Medulla oblongata (tissue), 1 donor: ENCODE results near the gene BICD2.

Source experiments
- DNase-seq: peaks from one replicate; pipeline ENCODE4 v3.0.0-alpha.2; 2015; ENCODE audit errors: extremely low spot score

BICD2 gene

DNA sequence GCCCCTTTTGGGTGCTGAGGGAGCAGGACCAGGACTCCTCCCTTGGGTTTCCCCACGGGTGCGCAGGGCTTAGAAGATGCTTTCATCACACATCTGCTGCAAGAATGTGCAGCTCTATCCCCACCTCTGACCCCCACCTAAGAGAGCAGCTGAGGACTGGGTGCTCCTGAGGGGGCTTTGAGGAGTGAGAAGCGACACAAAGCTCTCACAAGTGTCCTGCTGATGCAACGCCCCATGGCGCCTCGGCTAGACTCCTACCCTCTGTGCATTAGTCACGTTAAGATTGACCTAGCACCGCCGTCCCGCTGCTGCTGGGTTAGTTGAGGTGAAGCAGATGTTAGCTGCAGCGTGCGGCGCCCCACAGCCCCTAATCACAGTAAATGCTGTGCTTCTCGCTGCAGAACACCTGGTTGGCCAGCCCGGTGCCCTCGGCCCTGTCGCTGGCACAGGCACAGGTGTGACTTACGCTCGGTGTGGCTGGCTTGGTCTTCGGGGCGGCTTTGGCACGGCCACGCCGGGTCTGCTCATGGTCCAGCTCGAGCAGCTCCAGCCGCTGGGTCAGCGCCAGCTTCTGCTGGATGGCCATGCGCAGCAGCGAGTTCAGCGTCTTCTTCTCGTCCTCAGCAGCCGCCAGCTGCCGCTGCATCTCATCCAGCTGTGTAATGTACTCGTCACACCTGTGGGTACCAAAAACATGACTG lies 49.7 kb downstream of the BICD2 start:
- no peak for DNase-seq

DNA sequence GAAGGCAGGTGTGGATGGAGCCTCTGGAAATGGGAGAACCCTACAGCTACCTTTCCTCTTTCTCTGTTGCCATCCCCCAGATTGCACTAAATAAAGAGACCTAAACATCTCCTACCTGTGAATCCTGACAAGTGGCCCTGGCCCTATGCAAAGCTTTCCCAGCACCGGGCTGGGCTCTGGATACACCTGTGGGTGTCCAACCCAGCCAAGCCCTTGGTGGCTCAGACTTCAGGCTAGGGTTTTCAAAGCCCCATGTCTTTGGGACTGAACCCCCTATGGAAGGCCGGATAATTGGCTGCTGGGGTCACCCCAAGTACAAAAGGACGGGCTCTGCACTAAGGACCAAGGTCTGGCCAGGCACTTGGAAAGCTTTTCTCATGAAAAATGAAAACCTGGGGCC lies 50.6 kb downstream of the BICD2 start:
- no peak for DNase-seq

GRCh38 chr9:92713528-92713927 lies 51.1 kb downstream of the BICD2 start:
- no peak for DNase-seq

GRCh38 chr9:92712767-92713166 lies 51.9 kb downstream of the BICD2 start:
- no peak for DNase-seq

DNA sequence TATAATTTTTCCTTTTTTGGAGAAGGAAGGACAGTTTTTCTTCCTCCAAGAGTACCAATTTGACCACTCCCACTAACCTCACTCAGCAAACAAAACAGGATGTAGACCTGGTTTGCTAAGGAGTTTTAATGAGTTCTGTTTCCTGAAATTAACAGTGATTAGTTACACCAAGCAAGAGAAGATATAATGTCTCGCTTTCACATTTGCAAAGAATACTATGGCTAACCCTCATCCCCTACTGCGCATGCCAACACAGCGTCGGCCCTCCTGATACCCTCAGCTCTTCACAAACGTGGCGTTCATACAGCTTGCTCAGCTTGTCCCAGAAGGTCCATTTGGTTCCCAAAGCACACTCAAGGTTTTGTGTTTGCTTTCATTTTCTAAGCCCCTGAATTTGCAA lies 52.8 kb downstream of the BICD2 start:
- DNase-seq = no peak

DNA sequence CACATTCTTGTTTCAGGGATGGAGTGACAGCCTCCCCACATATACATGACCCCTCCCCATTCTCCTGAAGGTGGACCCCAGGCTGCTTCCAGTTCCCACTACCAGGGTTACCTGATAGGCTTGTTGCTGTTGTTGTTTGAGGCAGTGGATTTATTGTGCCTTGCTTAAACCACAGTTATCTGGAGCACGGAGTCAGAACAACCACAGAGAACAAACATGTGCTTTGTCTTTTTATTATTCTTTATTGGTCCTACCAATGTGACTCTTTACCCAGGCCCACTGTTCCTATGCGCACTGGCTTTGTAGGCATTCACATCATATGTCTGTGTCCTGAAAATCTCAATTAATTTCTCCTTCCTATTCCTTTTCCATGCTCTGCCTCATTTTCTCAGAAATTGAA lies 53.5 kb downstream of the BICD2 start:
- DNase-seq = no peak

DNA sequence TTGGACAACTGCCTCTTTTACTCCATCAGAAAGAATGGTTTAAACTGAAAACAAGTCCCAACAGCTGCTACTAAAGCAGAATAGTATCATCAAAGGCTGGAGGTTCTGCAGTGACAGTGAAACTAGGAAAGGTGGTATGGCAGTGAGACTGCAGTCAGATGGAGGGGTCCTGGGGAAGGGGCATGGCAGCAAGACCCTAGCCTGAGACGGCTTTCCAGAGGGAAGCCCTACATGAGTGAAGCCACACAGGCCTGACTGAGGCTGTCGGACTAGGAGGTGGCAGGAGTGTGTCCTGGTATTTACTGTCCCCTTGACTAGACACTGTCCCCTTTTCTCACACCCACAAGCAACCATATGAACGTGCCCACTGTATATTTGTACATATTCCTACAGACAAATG lies 54.3 kb downstream of the BICD2 start:
- no peak for DNase-seq

- DNase-seq = no peak
Observed at GRCh38 chr9:92709954-92710353, 54.7 kb downstream of the BICD2 start.

DNA sequence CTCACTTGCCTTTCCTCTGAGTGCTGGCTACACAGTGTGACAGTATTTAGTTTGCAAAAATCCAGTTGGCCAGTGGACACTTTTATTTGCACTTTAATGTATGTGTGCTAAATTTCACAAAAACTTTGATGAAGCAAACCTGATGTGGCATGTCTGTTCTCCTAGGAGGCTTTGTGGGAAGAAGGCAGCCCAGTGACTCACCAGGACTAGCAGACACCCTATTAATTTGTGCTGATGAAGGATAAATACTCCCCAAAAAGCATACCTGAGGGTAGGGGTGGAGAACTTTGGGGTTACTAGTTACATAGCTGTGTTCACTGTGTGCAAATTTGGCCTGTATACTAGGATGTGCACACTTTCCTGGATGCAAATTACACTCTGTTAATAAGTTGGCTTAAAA lies 55.4 kb downstream of the BICD2 start:
- no peak for DNase-seq

GRCh38 chr9:92707530-92707929 lies 57.1 kb downstream of the BICD2 start:
- no peak for DNase-seq

- no peak for DNase-seq
Observed at GRCh38 chr9:92706218-92706940, 58.3 kb downstream of the BICD2 start.

GRCh38 chr9:92704528-92704927 lies 60.1 kb downstream of the BICD2 start:
- DNase-seq = no peak

DNA sequence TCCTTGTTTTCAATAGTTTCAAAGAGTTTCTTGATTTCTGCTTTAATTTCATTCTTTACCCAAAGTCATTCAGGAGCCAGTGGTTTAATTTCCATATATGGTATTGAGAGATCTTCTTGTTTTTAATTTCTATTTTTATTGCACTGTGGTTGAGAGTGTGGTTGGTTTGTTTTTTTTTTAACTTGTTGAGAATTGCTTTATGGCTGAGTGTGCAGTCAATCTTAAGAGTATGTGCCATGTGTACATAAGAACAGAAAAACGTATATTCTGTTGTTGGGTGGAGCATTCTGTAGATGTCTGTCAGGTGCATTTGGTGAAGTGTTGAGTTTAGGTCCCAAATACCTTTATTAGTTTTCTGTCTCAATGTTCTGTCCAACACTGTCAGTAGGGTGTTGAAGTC lies 68.0 kb downstream of the BICD2 start:
- no peak for DNase-seq

- no peak for DNase-seq
Observed at GRCh38 chr9:92686954-92687353, 77.7 kb downstream of the BICD2 start.

DNA sequence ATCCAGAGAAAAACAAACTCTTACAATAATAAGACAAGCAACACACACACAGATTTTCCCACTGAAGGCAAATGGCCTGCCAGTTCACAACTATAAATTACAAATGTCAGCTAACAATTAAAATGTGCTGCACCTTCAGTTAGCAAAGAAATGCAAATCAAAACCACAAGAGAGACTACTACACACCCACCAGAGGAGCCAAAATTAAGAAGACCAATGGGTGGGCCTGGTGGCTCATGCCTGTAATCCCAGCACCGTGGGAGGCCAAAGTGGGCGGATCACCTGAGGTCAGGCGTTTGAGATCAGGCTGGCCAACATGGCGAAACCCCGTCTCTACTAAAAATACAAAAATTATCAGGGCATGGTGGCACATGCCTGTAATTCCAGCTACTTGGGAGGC lies 79.6 kb downstream of the BICD2 start:
- no peak for DNase-seq

DNA sequence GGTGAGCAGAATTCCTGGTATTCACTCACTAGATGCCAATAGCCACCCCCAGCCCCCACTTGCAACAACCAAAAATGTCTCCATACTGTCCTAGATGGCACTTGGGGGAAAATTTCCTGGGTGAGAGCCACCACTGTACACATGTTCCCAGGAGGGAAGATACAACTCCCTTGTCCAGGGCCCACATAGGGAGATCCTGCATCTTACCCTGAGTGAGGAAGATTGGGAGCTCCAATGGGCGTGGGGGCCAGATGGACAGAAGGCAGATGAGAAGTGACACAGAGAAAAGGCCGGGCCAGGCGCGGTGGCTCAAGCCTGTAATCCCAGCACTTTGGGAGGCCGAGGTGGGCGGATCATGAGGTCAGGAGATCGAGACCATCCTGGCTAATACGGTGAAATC lies 82.4 kb downstream of the BICD2 start:
- DNase-seq = no peak

DNA sequence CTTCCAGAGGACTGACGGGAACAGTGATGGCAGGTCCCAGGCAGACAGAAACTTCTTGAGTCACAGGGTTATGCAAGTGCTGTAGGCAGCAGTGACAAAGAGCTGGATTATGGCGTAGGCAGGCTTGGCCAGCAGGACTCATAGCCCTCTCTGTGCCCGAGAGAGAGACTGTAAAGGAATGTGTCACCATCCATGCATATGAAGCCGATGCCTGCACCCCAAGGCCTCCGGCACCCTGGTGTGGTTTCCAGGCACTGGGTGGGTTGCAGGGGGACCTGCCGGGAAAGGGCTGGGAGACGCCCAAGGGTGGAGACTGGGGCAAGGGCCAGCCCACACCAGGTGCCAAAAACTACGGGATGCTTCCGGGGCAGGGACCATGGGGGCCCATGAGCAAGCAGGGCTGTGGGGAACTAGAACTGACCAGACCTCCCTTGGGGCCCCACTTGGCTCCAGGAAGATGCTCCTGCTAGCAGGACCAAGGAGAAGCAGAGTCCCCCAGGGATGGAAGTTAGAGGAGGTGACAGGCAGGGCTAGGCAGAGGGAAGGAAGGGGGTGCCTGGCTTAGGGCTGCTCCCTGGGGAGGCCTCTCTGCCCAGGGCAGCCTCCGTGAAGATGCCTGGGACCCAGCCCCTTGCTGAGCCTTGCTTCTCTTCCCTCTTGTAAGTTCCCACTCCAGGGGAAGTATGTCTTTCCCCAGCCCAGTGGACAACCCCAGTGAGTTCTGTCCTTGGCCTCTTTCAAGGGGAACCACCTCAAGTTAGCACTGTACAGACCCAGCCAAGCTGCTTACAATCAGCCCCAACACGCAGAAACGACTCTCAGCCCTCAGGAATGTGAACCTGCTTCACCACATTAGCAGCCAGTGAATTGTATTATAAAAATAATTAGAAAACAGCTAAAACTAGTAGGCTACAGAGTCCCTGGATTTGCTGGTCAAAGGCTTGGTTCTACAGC lies 84.2 kb downstream of the BICD2 start:
- no peak for DNase-seq

- no peak for DNase-seq
Observed at GRCh38 chr9:92679413-92680165, 85.0 kb downstream of the BICD2 start.

DNA sequence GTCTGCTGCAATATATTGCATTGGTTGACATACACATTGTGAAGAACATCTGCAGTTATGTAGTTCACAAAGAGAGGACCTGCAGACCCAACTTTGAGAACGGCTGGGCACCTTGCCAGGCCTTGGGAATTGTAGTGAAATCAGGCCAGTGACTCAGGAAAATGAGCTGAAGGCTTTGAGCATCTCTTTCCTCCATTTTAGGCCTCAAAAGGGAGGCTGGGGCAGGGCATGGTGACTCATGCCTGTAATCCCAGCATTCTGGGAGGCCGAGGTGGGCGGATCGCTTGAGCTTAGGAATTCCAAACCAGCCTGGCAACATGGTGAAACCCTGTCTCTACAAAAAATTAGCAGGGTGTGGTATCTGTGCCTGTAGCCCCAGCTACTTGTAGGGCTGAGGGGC lies 93.3 kb downstream of the BICD2 start:
- DNase-seq = peak; percentile 35

DNA sequence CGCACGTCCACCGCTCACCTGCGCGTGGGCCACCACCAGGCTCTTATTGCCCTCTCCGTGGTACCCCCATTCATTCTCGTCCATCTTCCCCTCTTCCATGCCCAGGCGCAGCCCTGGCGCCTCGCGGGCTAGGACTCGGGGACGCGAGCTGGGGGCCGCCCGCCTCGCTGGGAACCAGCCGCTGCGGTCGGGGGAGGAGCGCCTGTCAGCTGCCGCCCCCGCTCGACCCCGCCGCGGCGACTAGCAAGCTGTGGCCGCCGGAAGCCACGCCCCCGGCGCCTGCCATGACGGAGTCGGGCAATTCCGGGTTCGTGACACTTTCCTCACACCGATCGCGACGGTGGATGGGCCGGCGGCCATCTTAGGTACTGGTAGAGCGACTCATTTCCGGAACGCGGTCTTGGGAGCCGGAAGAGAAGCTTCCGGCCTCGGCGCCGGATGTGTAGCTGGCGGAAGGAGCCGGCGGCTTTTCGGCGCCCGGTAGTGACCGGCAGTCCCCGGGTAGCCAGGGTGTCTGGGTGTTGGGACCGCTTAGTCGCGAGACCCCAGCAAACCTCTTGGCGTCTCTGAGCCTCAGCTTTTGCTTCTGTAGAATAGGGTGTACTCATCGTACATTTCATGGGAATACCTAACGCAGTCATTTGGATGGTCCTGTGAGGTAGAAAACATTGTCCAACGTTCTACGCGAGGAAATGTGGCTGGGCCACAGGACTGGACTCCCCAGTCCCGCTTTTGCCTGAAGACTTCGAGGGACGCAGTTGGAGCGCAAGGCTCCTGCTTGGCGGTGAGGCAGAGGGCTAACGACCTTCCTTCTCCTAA lies 94.5 kb downstream of the BICD2 start, which contains the start of gene IPPK:
Gene IPPK (minus strand): TSS at position 242 of the 819 bp plus-strand sequence. CDS start 143 bp downstream, at position 99.
- peak; percentile 99 for DNase-seq

DNA sequence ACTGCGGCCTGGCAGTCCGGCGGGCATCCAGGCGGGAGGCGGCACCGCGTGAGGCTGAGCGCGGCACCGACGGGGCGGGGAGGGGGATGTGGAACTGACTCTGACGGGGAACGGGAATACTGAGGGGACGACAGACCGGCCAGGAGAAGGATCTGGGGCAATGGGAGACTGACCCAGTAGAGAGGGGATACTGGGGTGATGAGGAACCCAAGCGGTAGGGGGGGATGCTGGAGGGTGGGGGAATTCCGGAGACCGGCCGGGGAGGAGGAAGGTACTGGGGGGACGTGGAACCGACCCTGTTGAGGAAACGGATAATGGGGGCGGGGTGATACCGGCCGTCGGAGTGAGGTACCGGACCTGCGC lies 95.1 kb downstream of the BICD2 start:
- DNase-seq = no peak
